Neural progenitor cell (in vitro differentiated cells): ENCODE results near the gene RUNX1.

Source experiments
- CTCF ChIP-seq: fragments of 200-600 bp; sonication (generic); IDR thresholded peaks from 2 replicates; pipeline ENCODE4 v1.5.1; 2017; ENCODE audit warnings: antibody characterized with exemption, mild to moderate bottlenecking
- EZH2 ChIP-seq: fragments of 200-600 bp; sonication (generic); IDR thresholded peaks from 2 replicates; pipeline ENCODE4 v1.6.1; 2017; ENCODE audit warnings: antibody characterized with exemption, mild to moderate bottlenecking, moderate library complexity

GRCh38 chr21:34941162-34941561 lies 107.9 kb downstream of the RUNX1 start:
- TF ChIP-seq CTCF (no peak), EZH2 (no peak)
